ENCODE data around the gene AIMP1. TPM values are rescaled to one million over a fixed set of nuclear protein-coding genes. Genes with fewer than 3 reads are reported as not detected.

AIMP1 gene
- total and polyA plus RNA-seq, 10 of the 15 experiments (the other 5 are each of a cell fraction or from before 2014, with no cell fraction given) = 18.6 to 131 (median 56.5) TPM

- TF ChIP-seq PRDM15 (CRISPR knock-in tag; IDR thresholded peaks at IDR 0.05) (no peak), SUZ12 (IDR thresholded peaks at IDR 0.05; ENCODE audit: unreplicated experiment) (no peak), SPI1 (IDR thresholded peaks at IDR 0.05; ENCODE audit: borderline replicate concordance, insufficient read depth, low read depth, low read length) (no peak)
These were observed 54.8 kb downstream of the AIMP1 start (continued) for GRCh38 chr4:106371161-106371560.

GRCh38 chr4:106373026-106373425, 56.7 kb downstream of the AIMP1 start:
- WGBS (ENCODE audit: insufficient coverage, insufficient replicate concordance, low lambda C conversion rate, missing lambda C conversion rate) = 54% methylated on average over 3 of the region's 3 CpGs
- DNase-seq (ENCODE audit: low read depth, low spot score) (no peak), ATAC-seq (no peak), FAIRE-seq (no peak)
- in situ Hi-C loops (cut with MboI) = no loop called here
- Histone ChIP-seq H3K4me2 (ENCODE audit: control insufficient read depth, insufficient read depth) (no peak overlapping the region), H3K36me3 (ENCODE audit: control insufficient read depth in 2 of 2, insufficient read depth in 2 of 2, low read length in 1 of 2) (no peaks in the 10 kb centered on the region), H3K27ac (ENCODE audit: control insufficient read depth, insufficient read depth) (no peak overlapping the region), H3K4me3 (no peak overlapping the region), H4K20me1 (ENCODE audit: control insufficient read depth, insufficient read depth) (no peaks in the 10 kb centered on the region), H3K27me3 (replicated peaks in 1 of 2; ENCODE audit: control insufficient read depth in 2 of 2, insufficient read depth in 2 of 2, low read length in 1 of 2) (no peaks in the 10 kb centered on the region), H3K9me3 (replicated peaks; ENCODE audit: control insufficient read depth, insufficient read depth, low read length) (no peaks in the 10 kb centered on the region), H3K9ac (ENCODE audit: control insufficient read depth, insufficient read depth, low read length) (no peak overlapping the region), H2AFZ (ENCODE audit: control insufficient read depth, low read depth, low read length) (no peak overlapping the region), H3K4me1 (ENCODE audit: control insufficient read depth, insufficient read depth, low read length) (no peaks in the 10 kb centered on the region), H3K79me2 (ENCODE audit: control insufficient read depth, insufficient read depth, low read length) (no peaks in the 10 kb centered on the region)
- BruUV-seq (replicated peaks) = no TSS peak
- ChIA-PET SMC1A (ENCODE audit: uncharacterized antibody, unreplicated experiment) (no interaction called here), CTCF (no interaction called here), POLR2A (no interaction called here), RAD21 (ENCODE audit: unreplicated experiment) (no interaction called here)
- intact Hi-C loops (cut with micrococcal nuclease; ENCODE audit: unreplicated experiment) = no loop called here
- TF ChIP-seq RB1 (IDR thresholded peaks at IDR 0.05; ENCODE audit: borderline replicate concordance) (no peak), LARP7 (IDR thresholded peaks at IDR 0.05) (no peak), EP300 (IDR thresholded peaks at IDR 0.05; ENCODE audit: borderline replicate concordance in 1 of 2, control insufficient read depth in 1 of 2, low read depth in 2 of 2, low read length in 2 of 2) (no peak), GABPA (IDR thresholded peaks at IDR 0.05; ENCODE audit: low read depth) (no peak), CREM (IDR thresholded peaks at IDR 0.05; ENCODE audit: low read depth) (no peak), TCF7 (IDR thresholded peaks at IDR 0.05; ENCODE audit: borderline replicate concordance) (no peak), PML (IDR thresholded peaks at IDR 0.05; ENCODE audit: low read length) (no peak), MXI1 (IDR thresholded peaks at IDR 0.05; ENCODE audit: low read depth, low read length) (no peak), IRF3 (IDR thresholded peaks at IDR 0.05) (no peak), MTA3 (IDR thresholded peaks at IDR 0.05; ENCODE audit: borderline replicate concordance, low read length) (no peak), BRCA1 (IDR thresholded peaks at IDR 0.05; ENCODE audit: low read depth, low read length) (no peak), NR2C1 (IDR thresholded peaks at IDR 0.05) (no peak), NFYA (IDR thresholded peaks at IDR 0.05; ENCODE audit: borderline replicate concordance, low read depth, low read length) (no peak), PAX8 (IDR thresholded peaks at IDR 0.05) (no peak), CREB1 (IDR thresholded peaks at IDR 0.05; ENCODE audit: low read depth) (no peak), RELB (IDR thresholded peaks at IDR 0.05; ENCODE audit: low read depth) (no peak), BMI1 (IDR thresholded peaks at IDR 0.05; ENCODE audit: borderline replicate concordance) (no peak)
